HG03135 (cell line): ENCODE data around the gene BMPR1B.

ENCODE experiments used
- ATAC-seq: cut with Tn5 transposase; IDR thresholded peaks from one replicate; pipeline ENCODE4 v1.9.1; 2021; ENCODE audit warnings: mild to moderate bottlenecking, moderate library complexity; ENCODE audit not compliant: unreplicated experiment

BMPR1B gene

DNA sequence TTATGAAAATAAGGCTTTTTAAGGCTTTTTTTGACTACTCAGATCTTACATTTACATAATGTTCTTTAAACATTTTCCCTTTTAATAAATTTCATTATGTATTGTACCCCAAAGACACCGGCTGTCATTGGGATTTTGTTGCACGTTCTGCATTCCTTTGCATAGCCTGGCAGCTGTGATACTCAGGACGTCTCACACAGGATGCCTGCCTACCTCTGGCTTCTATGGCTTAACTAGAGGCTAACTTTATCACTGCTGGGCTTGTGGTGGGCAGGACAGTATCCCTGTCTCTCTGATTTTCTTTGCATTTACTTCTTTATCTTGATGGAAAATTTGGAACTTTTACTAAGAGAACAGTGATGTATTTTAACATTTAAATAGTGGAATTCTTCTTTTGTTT is 147.8 kb downstream of the BMPR1B start:
- ATAC-seq: no peak

DNA sequence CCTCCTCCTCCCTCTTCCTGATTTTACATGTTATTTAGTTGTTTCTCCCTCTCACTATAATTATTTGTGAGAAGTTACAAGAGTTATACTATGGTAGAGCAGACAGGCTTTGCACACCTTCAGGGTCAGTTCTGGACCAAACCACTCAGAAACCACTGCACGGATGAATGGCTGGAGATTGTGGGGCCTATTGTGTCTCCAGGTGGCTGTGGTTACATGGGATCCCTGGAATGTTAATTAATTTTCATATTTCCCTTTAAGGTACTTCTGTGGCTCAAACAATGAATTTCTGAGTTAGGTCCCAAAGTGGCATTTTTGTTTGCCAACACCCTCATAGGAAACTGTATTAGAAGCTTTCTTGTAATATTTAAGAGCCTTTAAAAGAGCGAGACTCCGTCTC is 151.9 kb downstream of the BMPR1B start:
- no peak for ATAC-seq

DNA sequence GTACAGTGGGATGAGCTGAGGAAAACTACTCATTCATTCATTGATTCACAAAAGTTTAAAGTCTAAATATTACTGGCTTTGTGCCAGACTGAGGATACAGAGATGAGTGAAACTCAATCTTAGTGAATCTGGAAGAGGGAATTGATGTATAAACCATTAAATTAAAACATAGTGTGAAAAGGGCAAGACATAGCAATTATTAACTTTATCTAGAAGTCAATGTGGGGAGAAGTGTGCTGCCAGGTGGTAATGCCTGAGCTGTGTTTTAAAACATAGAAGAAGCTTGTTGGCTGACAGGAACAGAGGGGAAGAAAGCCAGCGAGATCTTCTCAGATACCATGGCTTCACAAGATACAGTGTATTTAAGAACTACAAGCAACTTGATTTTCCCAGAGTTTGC is 153.4 kb downstream of the BMPR1B start:
- no peak for ATAC-seq

DNA sequence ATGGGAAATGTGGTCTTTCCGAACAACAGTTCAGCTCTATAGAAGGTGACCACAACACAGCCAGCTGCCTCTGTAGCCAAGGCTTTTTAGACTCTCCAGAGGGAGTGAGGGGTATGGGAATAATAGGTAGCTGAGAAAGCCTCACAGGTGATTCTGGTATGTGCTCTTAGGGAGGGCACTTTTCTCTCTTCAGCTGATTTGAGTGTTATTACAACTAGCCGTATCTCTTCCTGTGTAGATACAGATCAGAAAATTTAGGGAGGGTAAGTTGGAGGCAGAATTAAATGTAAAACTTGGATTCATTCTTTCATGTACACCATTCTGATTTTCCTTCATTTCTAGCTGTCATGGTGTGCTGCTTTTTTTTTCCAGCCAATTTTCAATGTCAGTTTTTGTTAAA is 154.9 kb downstream of the BMPR1B start:
- ATAC-seq: no peak

DNA sequence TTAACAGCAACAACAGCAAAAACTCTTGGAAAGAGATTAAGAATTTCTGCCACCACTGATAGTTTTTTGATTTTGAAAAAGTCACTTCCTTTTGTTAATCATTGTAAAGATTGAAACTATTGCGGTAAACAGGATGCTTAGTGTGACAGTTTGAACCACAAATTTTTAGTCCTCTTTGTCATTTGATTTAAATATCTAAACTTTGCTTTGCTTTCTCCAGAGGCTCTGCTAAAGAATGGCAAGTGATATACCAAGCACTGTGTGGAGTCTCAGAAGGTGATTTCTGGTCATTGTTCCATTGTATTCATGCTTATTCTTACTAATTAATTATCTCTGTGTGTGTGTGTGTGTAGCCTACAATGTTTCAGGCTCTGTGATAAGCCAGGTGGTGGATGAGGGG is 155.6 kb downstream of the BMPR1B start:
- peak; percentile 88 for ATAC-seq

DNA sequence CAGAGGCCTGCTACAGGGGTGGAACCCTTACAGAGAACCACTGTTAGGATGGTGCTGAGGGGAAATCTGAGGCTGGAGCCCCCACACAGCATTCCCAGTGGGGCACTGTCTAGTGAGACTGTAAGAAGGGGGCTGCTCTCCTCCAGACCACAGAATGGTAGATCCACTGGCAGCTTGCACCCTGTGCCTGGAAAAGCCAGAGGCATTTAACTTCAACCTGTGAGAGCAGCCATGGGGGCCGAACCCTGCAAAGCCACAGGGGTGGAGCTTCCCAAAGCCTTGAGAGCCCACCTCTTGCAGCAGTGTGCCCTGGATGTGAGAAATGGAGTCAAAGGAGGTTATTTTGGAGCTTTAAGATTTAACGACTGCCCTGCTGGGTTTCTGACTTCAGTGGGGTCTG is 159.4 kb downstream of the BMPR1B start:
- ATAC-seq: no peak

DNA sequence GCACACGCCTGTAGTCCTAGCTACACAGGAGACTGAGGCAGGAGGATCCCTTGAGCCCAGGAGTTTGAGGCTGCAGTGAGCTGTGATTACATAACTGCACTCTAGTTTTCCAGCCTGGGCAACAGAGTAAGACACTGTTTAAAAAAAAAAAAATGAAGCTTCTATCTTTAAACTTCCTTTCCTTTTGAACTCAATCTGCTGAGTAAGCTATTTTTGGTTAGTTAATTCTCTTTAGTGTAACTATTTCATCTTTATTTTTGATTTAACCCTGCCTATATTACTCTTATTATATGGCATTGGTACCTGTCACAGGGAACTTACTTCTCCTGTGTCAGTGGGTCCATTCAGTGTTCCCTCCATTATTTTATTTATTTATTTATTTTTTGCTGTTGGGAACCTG is 160.8 kb downstream of the BMPR1B start:
- ATAC-seq: no peak

DNA sequence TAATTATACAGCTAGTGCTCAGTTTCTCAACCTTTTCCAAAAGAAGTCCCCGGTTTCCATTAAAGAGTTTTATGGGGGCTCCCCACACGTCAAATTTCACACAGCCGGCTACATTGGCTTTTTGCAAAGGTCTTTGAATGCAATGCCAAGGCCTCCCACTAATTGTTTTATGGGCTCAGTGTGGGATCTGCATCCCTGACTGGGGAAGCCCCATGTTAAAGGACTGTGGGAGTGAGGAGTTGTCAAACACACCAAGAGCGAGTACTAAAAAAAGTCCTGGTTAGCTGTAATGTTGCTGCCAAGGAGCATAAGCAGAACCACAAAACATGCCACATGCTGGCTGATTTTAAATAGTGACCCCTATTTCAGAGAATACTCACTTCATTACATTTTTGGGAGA is 162.6 kb downstream of the BMPR1B start:
- no peak for ATAC-seq

DNA sequence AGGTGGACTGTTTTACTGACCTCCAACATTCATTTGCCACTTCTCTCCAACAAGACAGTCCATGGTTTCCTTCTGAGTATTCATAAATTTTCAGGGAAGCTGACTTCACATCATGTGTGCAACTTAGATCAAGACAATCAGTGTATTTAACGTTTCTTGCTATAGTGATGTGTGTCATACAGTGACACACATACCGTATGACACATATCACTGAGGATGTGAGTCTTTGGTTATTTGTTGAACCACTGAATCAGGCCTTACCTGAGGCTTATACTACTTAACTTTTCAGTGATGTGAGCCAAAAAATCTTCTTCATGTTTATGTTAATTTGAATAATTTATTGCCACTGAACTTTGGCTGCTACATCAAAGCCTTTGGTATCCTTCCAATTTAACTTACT is 166.8 kb downstream of the BMPR1B start:
- no peak for ATAC-seq

DNA sequence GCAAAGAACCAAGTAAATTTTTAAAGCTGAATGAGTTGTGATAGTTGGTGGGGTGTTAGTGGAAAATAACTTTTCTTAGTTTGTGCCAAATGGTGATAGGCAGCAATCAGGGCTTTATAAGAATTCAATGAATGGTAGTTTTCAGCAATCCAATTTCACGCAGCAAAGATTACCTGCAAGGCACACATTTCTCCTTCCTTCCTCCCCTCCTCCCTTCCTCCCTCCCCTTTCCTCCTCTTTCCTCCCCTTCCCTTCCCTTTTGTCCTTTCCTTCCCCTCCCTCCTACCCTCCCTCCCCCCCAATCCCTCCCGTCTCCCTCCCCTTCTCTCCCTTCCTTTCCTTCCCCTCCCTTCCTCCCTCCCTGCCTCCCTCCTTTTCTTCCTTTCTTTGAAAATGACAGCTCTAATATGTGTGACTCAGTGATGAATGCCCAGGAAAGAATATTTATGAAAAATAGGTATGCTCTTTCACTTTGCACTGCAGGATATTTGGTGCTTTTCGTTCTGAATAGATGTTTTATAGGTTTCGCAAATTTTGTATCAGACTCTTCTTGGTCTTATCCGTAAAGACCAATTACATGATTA is 168.1 kb downstream of the BMPR1B start:
- no peak for ATAC-seq

DNA sequence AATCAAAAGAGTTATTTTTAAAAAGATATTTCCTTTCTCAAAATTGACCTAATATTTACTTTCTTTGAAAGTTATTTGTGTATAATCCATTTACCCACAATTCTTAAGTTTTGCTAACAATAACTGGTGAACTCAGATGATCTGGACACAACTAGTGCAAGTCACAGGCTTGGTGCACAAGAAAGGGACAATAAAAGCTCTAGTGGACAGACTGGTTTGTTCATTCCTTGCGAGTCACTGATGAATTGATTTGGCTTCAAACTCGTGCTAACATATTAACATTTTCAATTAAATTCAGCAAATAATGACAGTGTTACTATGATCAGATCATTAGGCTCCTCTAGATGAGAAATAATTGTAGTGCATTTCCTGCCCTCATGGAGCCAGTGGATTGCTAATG is 169.2 kb downstream of the BMPR1B start:
- no peak for ATAC-seq

DNA sequence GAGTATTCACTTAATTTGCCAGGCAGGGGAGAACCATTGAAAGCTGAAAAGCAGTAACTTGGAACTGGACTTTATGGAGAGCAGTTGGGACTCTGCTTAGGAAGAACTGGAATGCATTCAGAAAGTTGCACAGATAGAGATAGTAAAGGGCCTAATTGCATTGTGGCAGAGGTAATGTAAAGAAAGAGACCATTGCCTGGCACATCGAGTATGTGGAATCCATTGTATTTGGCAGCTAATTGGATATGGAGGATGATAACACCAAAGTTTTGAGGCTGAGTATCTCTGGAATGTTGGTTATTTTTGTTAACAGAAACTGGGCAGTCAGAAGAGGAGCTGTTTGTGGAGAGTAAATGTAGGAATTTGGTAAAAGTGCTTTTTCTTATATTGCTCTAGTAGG is 169.9 kb downstream of the BMPR1B start:
- no peak for ATAC-seq

DNA sequence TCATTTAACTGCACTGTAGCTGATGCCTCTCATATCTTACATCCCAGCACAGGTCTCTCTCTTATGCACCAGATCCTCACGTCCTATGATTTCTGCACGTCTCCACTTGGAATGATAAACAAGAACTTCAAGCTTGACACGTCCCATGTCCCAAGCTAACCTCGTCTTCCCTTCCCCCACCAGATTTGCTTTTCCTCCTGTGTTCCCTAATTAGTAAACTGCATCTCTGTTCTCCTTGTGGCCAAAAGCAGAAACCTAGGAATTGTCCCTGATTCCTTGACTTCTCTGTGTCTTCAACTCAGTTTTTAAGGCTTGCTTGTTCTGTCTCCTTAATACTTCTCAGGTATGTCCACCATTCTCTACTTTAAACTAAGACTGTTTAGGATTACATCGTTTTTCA is 171.9 kb downstream of the BMPR1B start:
- ATAC-seq: no peak

DNA sequence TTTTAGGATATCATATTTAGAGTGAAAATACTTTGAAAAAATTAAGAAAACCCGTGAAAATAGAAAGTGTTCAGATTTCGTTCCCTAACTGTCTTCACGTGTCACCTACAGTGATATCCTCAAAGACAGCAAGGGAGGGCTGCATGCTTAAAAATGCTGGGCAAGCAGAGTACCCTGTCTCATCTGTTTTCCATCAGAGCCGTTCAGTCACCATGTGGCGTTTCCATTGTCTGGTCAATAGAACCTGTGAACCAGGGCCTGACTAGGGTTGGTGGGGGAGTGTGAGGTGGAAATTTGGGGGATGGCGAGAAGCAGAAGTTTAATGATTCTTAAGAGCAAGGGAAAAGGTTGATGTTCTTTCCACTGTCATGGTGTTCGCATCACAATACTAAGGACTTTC is 173.9 kb downstream of the BMPR1B start:
- ATAC-seq: no peak

DNA sequence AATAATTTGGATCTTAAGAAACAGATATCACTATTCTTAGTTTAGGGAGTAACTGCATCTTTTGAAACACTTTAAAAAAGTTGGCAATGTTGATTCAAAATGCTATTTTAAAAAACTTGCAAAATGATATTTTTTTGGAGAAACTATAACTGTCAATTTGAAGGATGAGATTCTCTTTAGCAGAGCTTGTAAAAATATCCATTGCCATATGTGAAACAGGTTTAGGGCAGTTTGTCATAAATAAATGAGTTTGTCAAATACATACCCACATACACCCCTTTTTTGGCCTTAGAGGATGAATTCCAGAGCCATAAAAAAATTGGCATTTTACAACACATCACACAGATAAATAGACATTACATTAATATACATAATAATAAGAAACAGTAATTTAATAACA is 174.6 kb downstream of the BMPR1B start:
- no peak for ATAC-seq

DNA sequence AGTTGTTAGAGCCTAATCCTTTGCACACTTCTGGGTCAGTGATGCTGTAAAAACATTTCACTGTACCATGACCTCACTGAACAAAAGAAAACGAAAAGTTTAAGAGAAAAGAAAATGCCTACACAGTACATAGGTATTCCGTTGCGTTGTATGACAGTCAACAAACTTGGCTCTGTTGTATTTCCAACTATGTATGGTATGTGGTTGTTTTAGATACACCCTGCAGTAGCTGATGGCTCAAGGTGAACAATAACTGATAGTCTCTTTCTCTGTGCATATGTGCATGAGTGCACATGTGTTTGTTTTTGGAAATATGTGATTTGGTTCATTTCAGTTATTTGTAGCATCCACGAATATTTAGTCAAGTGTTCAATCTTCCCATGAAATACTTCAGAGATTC is 176.0 kb downstream of the BMPR1B start:
- no peak for ATAC-seq

DNA sequence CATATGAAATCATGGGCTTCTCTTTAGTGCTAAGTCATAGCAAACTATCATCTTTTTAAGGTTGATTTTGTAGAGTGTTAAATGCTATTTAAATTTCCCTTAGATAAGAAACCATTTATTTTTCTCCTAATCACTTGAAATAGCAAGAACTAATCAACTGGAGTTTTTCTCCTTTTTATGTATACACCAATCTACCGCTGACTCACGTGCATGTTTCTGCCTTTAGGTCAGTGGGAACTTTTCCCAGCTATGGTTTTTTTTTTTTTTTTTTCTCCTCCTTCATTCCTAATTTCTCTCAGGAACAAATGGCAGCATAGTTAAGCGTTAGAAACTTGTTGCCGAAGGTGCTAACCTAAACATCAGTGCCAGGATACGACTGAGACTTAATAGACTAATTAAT is 176.4 kb downstream of the BMPR1B start:
- ATAC-seq: no peak

DNA sequence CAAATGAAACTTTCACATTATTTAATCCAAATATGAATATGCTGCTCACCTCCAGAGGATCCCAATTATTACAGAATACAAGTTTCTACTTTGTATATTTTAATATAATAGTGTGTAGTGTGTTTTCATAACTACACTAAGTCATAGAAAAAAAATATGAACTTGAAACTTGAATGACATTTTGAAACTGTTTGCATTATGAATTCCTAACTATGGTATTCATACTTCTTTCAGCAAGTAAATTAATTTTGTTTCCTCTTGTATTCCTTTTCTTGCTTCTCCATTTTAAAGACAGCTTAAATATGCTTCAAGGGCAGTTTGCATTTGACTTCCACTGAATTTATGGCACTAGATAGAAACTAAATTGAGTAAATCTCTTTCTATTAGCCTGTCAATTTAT is 177.1 kb downstream of the BMPR1B start:
- ATAC-seq: no peak

DNA sequence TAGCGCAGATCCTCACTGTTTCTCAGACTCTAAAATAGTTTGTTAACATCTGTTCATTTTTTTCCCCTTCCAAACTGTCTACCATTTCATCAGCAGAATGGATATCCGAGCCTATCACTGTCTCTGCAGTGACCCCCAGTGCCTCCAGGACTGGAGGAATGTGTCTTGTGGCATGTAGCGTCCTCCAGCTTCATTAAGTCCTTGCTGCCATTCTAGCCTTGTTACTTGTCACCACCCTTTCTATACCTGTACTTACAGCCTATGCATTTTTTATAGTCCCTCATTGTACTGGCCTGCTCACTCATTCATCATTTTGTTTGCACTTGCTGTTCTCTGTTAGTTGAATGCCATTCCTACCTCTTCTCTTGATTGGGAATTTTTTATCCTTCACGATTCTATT is 179.1 kb downstream of the BMPR1B start:
- ATAC-seq: no peak

DNA sequence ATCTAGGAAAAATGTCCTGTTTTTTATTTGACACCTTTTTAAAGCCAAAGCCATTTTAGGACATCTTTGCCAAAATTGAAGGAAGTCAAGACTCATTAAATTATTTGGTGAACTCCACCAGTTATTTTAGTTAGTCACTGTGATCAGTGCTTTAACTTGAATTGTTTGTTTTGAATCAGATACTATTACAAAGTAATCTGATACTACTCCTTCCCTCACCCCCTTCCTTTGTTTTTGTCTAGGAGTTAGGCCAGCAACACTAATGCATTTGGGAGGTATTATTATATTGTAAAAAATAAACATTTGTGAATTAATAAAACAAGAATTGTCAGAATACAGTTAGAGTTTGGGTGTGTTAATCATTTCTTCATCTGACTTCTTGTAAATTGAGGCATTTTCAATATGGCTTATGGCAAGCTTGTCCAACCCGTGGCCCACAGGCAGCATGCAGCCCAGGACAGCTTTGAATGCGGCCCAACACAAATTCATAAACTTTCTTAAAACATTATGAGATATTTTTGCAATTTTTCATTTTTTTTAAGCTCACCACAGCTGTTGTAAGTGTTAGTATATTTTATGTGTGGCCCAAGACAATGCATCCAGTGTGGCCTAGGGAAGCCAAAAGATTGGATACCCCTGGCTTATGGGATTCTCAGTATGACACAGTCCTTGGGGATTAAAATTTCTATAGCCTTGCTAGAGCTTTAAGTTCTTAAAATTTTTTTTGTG is 182.2 kb downstream of the BMPR1B start:
- no peak for ATAC-seq

DNA sequence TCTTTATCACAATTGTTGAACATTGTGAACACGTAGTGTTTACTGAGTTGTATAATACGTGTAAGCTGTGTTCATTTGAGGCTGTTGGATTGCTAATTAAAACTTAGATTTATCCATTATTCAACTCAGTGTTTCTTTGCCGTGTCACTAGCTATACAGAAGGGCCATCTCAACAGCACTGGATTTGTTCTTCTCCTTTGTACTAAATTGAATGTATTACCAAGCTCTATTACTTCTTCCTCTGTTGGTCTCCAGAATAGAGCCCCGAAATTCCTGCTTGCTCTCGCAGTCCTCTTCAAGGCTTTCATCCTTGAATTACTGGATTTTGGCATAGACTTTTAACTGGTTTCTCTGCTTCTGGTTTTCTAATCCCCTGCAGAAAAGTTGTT is 182.8 kb downstream of the BMPR1B start:
- no peak for ATAC-seq

DNA sequence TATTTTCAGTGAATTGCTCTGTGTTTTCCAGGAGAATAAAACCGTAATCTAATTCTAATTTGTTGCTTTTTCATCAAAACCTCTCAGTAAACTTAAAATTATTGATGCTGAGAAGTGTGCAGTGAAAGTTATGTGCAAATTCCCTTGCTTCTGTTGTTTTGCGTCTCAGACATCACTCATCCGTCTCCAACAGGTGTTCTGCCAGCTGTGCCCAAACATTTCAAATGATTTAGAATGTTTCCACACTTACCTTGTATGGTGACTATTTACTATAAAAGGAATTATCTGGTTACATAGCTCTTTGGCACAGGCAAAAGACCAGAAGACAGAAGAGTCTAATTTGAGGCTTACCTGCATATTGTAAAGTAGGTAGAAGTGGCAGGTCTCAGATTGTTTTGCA is 184.0 kb downstream of the BMPR1B start:
- ATAC-seq: no peak

DNA sequence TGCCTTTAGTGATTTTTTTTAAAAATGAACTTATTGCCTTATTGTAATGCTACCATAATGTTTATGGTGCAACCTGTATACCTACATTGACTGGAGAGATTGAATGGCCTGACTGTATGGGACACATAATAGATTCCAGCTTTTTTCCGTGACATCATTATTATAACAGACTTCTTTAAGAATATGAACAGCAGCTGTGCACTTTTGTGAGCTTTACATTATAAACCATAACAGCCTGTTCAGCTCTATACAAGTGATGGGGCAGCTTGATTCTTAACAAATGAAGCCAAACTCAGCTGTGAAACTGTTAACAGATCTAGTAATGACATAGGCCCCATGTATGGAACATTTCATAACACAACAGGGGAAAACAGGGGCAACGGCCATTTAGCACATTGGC is 187.0 kb downstream of the BMPR1B start:
- no peak for ATAC-seq
